Stimulated activated CD4-positive, alpha-beta T cell treated with anti-CD3 and anti-CD28 coated beads, Interleukin-4, amount 100 ng/mL, for 1 hour (primary cell): ENCODE data around the gene ATIC.
"Not testable (repeated sequence)": the region's sequence is repeated elsewhere in the genome, so short reads cannot be mapped to it uniquely, and the experiment has no call there.

Source experiments
- DNase-seq: peaks from one replicate; pipeline ENCODE4 v3.0.0-alpha.2; 2020

The ATIC gene

DNA sequence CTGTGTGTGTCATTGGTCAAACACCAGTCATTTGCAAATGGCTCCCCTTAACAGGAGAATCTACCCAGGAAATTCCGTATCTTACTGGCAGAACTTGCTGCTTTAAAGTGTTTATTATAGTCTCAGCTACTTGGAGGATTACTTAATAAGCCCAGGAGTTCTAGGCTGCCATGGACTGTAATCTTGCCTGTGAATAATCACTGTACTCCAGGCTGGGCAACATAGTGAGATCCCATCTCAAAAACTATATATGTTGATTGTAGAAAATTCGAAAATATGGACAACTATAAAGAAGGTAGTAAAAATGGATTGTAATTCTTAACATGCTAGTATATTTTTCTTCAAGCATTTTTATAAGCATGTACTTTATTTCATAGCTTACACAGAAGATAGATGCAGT, 4.5 kb downstream of the ATIC start:
- DNase-seq: no peak

- DNase-seq: no peak
Observed at GRCh38 chr2:215319500-215319899, 7.6 kb downstream of the ATIC start.

- no peak for DNase-seq
Observed at GRCh38 chr2:215320102-215320501, 8.2 kb downstream of the ATIC start.

DNA sequence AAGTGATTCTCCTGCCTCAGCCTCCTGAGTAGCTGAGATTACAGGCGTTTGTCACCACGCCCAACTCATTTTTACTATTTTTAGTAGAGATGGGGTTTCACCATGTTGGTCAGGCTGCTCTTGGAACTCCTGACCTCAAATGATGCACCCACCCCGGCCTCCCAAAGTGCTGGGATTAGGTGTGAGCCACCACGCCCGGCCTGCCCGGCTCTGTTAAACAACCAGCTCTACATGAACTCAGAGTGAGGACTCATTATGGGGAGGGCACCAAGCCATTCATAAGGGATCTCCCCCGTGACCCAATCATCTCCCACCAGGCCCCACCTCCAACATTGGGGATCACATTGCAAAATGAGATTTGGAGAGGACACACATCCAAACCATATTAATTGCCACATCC, 8.8 kb downstream of the ATIC start:
- no peak for DNase-seq

DNA sequence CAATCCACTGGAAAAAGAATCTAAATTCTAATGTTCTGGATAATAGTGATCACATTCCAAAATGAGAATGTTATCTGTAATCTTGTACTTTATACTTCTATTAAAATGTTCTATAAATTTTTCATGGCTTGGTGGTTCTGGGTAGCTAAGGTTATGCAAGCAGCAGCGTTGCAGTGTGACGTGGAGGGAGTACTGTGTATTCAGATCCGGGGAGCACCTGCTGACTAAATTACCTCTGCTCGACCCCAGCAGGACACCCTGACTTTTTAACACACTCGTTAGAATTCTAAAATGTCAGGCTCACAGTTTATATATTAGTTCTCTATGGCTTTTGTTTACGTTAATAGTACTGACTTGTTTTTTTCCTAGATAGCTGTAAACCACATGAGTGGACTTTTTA, 13.0 kb downstream of the ATIC start:
- no peak for DNase-seq

DNA sequence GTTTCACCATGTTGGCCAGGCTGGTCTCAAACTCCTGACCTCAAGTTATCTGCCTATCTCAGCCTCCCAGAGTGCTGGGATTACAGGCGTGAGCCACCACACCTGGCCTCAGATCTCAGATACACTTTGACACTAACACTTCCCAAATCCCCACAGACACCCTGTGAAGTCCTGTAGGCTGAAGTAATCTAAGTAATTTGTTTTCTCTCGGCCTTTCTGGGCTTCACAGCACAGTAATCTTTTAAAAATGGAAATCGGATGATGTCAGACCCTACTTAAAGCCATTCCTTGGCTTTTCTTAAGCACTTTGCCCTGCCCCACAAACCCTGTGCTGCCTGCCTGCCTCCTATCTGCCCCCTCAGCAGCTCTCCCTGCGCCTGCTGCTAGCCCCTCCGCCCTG, 16.2 kb downstream of the ATIC start:
- DNase-seq: no peak

GRCh38 chr2:215332872-215333595, 21.2 kb downstream of the ATIC start:
- no peak for DNase-seq

GRCh38 chr2:215338883-215339679, 27.2 kb downstream of the ATIC start:
- DNase-seq: no peak

GRCh38 chr2:215347878-215348277, 36.0 kb downstream of the ATIC start:
- DNase-seq: no peak

- no peak for DNase-seq
Observed at GRCh38 chr2:215352602-215353001, 40.7 kb downstream of the ATIC start.

GRCh38 chr2:215354771-215355695, 43.2 kb downstream of the ATIC start:
- no peak for DNase-seq

- DNase-seq: no peak
Observed at GRCh38 chr2:215355801-215356200, 43.9 kb downstream of the ATIC start.

GRCh38 chr2:215356334-215356947, 44.6 kb downstream of the ATIC start:
- no peak for DNase-seq

DNA sequence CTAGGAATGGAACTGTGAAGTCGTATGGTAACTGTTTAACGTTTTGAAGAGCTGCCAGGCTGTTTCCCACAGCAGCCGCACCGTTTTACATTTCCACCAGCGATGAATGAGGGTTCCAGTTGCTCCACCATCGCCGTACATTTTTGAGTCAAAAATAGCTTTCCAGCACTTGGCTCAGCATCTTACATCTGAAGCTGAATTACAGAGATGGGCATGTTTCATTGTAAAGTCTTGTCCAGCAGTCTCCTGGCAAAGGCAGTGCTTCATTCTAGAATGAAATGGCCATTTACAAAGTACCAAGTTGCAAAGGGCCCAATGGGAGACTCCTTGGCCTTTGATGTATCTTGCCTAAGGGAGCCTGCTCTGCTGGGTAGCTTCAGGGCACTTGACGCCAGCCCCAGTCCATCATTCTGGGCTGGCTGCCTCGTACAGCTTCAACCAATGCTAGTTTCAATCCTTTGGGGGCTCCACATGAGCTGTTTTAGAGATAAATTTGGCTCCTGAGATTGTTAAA, 45.1 kb downstream of the ATIC start:
- no peak for DNase-seq

- no peak for DNase-seq
Observed at GRCh38 chr2:215357660-215358059, 45.8 kb downstream of the ATIC start.

- DNase-seq: no peak
Observed at GRCh38 chr2:215358312-215358845, 46.5 kb downstream of the ATIC start.

DNA sequence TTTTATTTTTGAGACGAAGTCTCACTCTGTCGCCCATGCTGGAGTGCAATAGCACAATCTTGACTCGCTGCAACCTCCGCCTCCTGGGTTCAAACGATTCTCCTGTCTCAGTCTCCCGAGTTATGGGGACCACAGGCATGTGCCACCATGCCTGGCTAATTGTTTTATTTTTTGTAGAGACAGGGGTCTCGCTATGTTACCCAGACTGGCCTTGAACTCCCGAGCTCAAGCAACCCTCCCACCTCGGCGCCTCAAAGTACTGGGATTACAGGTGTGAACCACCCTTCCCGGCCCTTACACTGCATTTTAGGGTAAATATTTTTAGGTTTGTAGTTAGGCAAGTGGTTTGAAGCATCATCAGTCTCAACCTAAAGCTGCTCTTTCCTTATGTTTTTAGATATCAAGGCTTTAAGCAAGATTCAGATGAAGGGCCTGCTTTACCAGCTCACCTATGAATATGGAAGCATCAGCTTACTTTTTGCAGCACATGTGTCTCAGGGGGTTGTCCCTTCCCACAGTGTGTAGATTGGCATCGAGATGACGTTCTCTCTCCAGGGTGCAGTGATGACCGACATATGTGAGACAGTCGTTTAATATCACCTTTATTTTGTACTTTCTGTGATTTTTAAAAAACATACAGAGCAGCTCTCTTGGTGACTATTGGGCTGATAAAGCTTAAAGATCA, 47.2 kb downstream of the ATIC start:
- no peak for DNase-seq

GRCh38 chr2:215359576-215359922, 47.7 kb downstream of the ATIC start:
- no peak for DNase-seq

DNA sequence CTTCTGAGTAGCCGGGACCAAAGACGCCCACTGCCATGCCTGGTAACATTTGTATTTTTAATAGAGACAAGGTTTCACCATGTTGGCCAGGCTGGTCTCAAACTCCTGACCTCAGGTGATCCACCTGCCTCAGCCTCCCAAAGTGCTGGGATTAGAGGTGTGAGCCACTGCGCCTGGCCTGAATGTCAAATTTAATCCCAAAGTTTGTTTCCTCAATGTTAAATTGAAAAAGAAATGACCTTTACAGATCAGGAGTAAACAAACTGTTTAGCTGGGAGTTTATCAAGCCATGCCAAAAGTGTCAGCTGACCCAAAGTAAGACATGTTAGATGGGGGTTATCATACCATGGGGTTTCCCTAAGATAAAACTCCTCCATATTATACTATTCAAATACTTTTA, 48.2 kb downstream of the ATIC start:
- not testable (repeated sequence) for DNase-seq

DNA sequence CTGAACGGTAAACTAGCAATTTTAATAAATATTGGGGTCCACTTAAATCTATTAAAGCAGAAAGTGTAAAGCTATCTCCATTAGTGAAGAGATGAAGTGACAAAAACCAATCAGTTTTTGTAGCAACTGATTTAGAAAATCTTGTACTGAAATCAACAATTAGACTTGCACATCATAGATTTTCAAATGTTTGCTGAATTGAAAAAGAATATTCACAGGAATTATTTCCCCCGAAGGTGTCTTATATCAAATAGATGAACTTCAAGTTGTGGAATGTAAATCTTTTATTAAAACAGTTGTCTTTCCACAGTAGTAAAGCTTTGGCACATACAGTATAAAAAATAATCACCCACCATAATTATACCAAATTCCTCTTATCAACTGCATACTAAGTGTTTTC, 48.7 kb downstream of the ATIC start:
- no peak for DNase-seq

- no peak for DNase-seq
Observed at GRCh38 chr2:215361211-215361875, 49.5 kb downstream of the ATIC start.
